ENCODE data around the gene IGSF9.

The IGSF9 gene

GRCh38 chr1:159941591-159942560 lies 3.5 kb downstream of the IGSF9 start:
- Histone ChIP-seq H3K27me3 (ENCODE audit: insufficient read depth, low read length, poor library complexity, severe bottlenecking) (no peaks in the 10 kb centered on the region), H4K20me1 (ENCODE audit: insufficient read depth, low read length, poor library complexity, severe bottlenecking) (no peaks in the 10 kb centered on the region), H2AFZ (ENCODE audit: low read length) (no peak overlapping the region), H3K9ac (ENCODE audit: low read depth, low read length, poor library complexity, severe bottlenecking) (no peak overlapping the region), H3K4me1 (ENCODE audit: insufficient read depth, low read length, poor library complexity, severe bottlenecking) (peaks cover 6% of the 10 kb centered on the region), H3K79me2 (ENCODE audit: insufficient read depth, low read length) (no peaks in the 10 kb centered on the region), H3K4me3 (ENCODE audit: low read length, poor library complexity, severe bottlenecking) (no peak overlapping the region), H3K4me2 (ENCODE audit: low read depth, low read length, poor library complexity, severe bottlenecking) (no peak overlapping the region), H3K9me3 (ENCODE audit: insufficient read depth, low read depth, low read length) (no peaks in the 10 kb centered on the region), H3K36me3 (ENCODE audit: insufficient read depth, low read length) (no peaks in the 10 kb centered on the region), H3F3A (ENCODE audit: low read depth) (no peaks in the 10 kb centered on the region), H3K9me2 (replicated peaks; ENCODE audit: low read depth, low read length) (no peaks in the 10 kb centered on the region)
- TF ChIP-seq CTCF (conservative IDR thresholded peaks at IDR 0.05; ENCODE audit: low read length) (no peak), EZH2phosphoT487 (IDR thresholded peaks at IDR 0.05; ENCODE audit: borderline replicate concordance) (no peak)

GRCh38 chr1:159941141-159941540 lies 4.3 kb downstream of the IGSF9 start:
- Histone ChIP-seq H3K9me3 (ENCODE audit: insufficient read depth, low read depth, low read length) (no peaks in the 10 kb centered on the region), H3K9ac (ENCODE audit: low read depth, low read length, poor library complexity, severe bottlenecking) (no peak overlapping the region)

GRCh38 chr1:159940006-159940620 lies 5.3 kb downstream of the IGSF9 start:
- H3K9me2 ChIP-seq (replicated peaks; ENCODE audit: low read depth, low read length), result no peaks in the 10 kb centered on the region
- no peak overlapping the region for H3K9ac ChIP-seq (ENCODE audit: low read depth, low read length, poor library complexity, severe bottlenecking)
- no peak overlapping the region for H3K4me3 ChIP-seq (ENCODE audit: low read length, poor library complexity, severe bottlenecking)
- no peaks in the 10 kb centered on the region for H3K9me3 ChIP-seq (ENCODE audit: insufficient read depth, low read depth, low read length)
- H3K4me1 ChIP-seq (ENCODE audit: insufficient read depth, low read length, poor library complexity, severe bottlenecking), result peaks cover 3% of the 10 kb centered on the region
- no peaks in the 10 kb centered on the region for H4K20me1 ChIP-seq (ENCODE audit: insufficient read depth, low read length, poor library complexity, severe bottlenecking)
- no peak overlapping the region for H3K4me2 ChIP-seq (ENCODE audit: low read depth, low read length, poor library complexity, severe bottlenecking)
- no peaks in the 10 kb centered on the region for H3K79me2 ChIP-seq (ENCODE audit: insufficient read depth, low read length)
- H3F3A ChIP-seq (ENCODE audit: low read depth), result no peaks in the 10 kb centered on the region
- TF ChIP-seq CTCF (conservative IDR thresholded peaks at IDR 0.05; ENCODE audit: low read length) (no peak), EZH2phosphoT487 (IDR thresholded peaks at IDR 0.05; ENCODE audit: borderline replicate concordance) (no peak)
- no peaks in the 10 kb centered on the region for H3K27me3 ChIP-seq (ENCODE audit: insufficient read depth, low read length, poor library complexity, severe bottlenecking)
- H3K36me3 ChIP-seq (ENCODE audit: insufficient read depth, low read length), result no peaks in the 10 kb centered on the region
- H2AFZ ChIP-seq (ENCODE audit: low read length), result no peak overlapping the region

More at GRCh38 chr1:159941141-159941540, 4.3 kb downstream of the IGSF9 start:
- H3K27me3 ChIP-seq (ENCODE audit: insufficient read depth, low read length, poor library complexity, severe bottlenecking), result no peaks in the 10 kb centered on the region
- H3K9me2 ChIP-seq (replicated peaks; ENCODE audit: low read depth, low read length), result no peaks in the 10 kb centered on the region
- no peak overlapping the region for H2AFZ ChIP-seq (ENCODE audit: low read length)
- H3K36me3 ChIP-seq (ENCODE audit: insufficient read depth, low read length), result no peaks in the 10 kb centered on the region
- H4K20me1 ChIP-seq (ENCODE audit: insufficient read depth, low read length, poor library complexity, severe bottlenecking), result no peaks in the 10 kb centered on the region
- no peak overlapping the region for H3K4me2 ChIP-seq (ENCODE audit: low read depth, low read length, poor library complexity, severe bottlenecking)
- no peak overlapping the region for H3K4me3 ChIP-seq (ENCODE audit: low read length, poor library complexity, severe bottlenecking)
- H3F3A ChIP-seq (ENCODE audit: low read depth), result no peaks in the 10 kb centered on the region
- no peaks in the 10 kb centered on the region for H3K79me2 ChIP-seq (ENCODE audit: insufficient read depth, low read length)
- TF ChIP-seq EZH2phosphoT487 (IDR thresholded peaks at IDR 0.05; ENCODE audit: borderline replicate concordance) (no peak), CTCF (conservative IDR thresholded peaks at IDR 0.05; ENCODE audit: low read length) (no peak)
- H3K4me1 ChIP-seq (ENCODE audit: insufficient read depth, low read length, poor library complexity, severe bottlenecking), result peaks cover 6% of the 10 kb centered on the region
